Testis (tissue), 3 donors: ENCODE data around the gene C4orf54. TPM values are rescaled to one million over a fixed set of nuclear protein-coding genes. Genes with fewer than 3 reads are reported as not detected.

Source experiments
- DNase-seq: peaks from one replicate; pipeline ENCODE4 v3.0.0-alpha.2; 2019
- H3K27ac ChIP-seq, 2 donors: fragments of 200-600 bp; sonication (generic); one replicate each; pipeline ENCODE4 v1.5.1; 2019
- H3K27me3 ChIP-seq: fragments of 200-600 bp; sonication (generic); one replicate; pipeline ENCODE4 v1.5.1; 2019
- H3K36me3 ChIP-seq: fragments of 200-600 bp; sonication (generic); one replicate; pipeline ENCODE4 v1.5.1; 2017; ENCODE audit warnings: low read depth; ENCODE audit errors: missing control alignments
- H3K4me1 ChIP-seq: fragments of 200-600 bp; sonication (generic); one replicate; pipeline ENCODE4 v1.5.1; 2019
- H3K4me3 ChIP-seq, 2 donors: fragments of 200-600 bp; sonication (generic); one replicate each; pipeline ENCODE4 v1.5.1; 2017 to 2019
- H3K9me3 ChIP-seq: fragments of 200-600 bp; sonication (generic); one replicate; pipeline ENCODE4 v1.5.1; 2017
- CTCF ChIP-seq, 3 experiments: fragments of 450-650 bp in 2 of 3; fragments of 200-600 bp in 1 of 3; sonication (generic) in 1 of 3; IDR thresholded peaks; one replicate each; pipeline ENCODE4 v1.5.1; 2016 to 2019; ENCODE audit warnings: antibody characterized with exemption in 3 of 3, mild to moderate bottlenecking in 2 of 3, moderate library complexity in 1 of 3
- POLR2A ChIP-seq: fragments of 450-650 bp; IDR thresholded peaks from one replicate; pipeline ENCODE4 v1.6.1; 2017; ENCODE audit warnings: antibody characterized with exemption, mild to moderate bottlenecking, moderate library complexity
- WGBS, 2 donors: methylation state at CpG; one replicate each; pipeline ENCODE4 v1.1.5; 2018; 5-methylcytosine and 5-hydroxymethylcytosine counted together
- intact Hi-C: fragments of 100-400 bp; cut with DNase I; formaldehyde crosslinking; loops from one replicate; pipeline ENCODE4 v1.15.1; 2023; ENCODE audit warnings: low total_unique reads
- polyA plus RNA-seq: library from polyadenylated mRNA; stranded (reverse); fragments of 350-450 nt; fragmentation: Illumina TruSeq; extraction: RNeasy Lipid Tissue Mini Kit (QIAGEN cat#74804); gene quantifications from one replicate; pipeline ENCODE4 v1.2.3, GENCODE V29; 2014; ENCODE audit warnings: low read depth, low replicate concordance; ENCODE audit not compliant: insufficient read depth
- total RNA-seq, 2 donors: library from RNA; depleted of rRNA; stranded (reverse); fragments of >200 nt; gene quantifications; one replicate each; pipeline ENCODE4 v1.2.3, GENCODE V29; 2016

Gene C4orf54
- total and polyA plus RNA-seq, 3 donors from 2014 or later, result 0.39 to 0.81 (median 0.46) TPM

GRCh38 chr4:99651016-99651769, 6.4 kb downstream of the C4orf54 start:
- Histone ChIP-seq H3K27ac (no peak overlapping the region), H3K36me3 (no peaks in the 10 kb centered on the region), H3K9me3 (no peaks in the 10 kb centered on the region), H3K4me3 (peak overlapping the region; percentile 23 to 24), H3K4me1 (peaks cover 36% of the 10 kb centered on the region), H3K27me3 (no peaks in the 10 kb centered on the region)
- DNase-seq, result no peak
- 72 to 79% methylated on average over 7 to 18 of the region's 18 CpGs for WGBS, 2 donors
- intact Hi-C loops, result no loop called here
- TF ChIP-seq POLR2A, result no peak
- no peak for TF ChIP-seq CTCF (IDR thresholded peaks at IDR 0.05)

GRCh38 chr4:99649778-99650177, 7.8 kb downstream of the C4orf54 start:
- intact Hi-C loops, result no loop called here
- H3K27me3 ChIP-seq, result no peaks in the 10 kb centered on the region
- TF ChIP-seq CTCF (IDR thresholded peaks at IDR 0.05) (no peak), POLR2A (no peak)
- 75 to 88% methylated on average over 4 to 10 of the region's 10 CpGs for WGBS, 2 donors
- DNase-seq, result no peak
- peaks cover 50% of the 10 kb centered on the region for H3K4me1 ChIP-seq
- peak overlapping the region; percentile 61 to 82 for H3K27ac ChIP-seq
- no peak overlapping the region for H3K4me3 ChIP-seq
- H3K9me3 ChIP-seq, result no peaks in the 10 kb centered on the region
- H3K36me3 ChIP-seq, result no peaks in the 10 kb centered on the region

- Histone ChIP-seq H3K36me3 (no peaks in the 10 kb centered on the region), H3K27me3 (no peaks in the 10 kb centered on the region), H3K4me1 (peaks cover 53% of the 10 kb centered on the region), H3K4me3 (no peak overlapping the region), H3K27ac (peak overlapping the region; percentile 61 to 82), H3K9me3 (no peaks in the 10 kb centered on the region)
- TF ChIP-seq CTCF (IDR thresholded peaks at IDR 0.05) (no peak), POLR2A (no peak)
- DNase-seq, result no peak
- intact Hi-C loops, result no loop called here
- 84 to 86% methylated on average over 8 to 9 of the region's 9 CpGs for WGBS, 2 donors
Observed at GRCh38 chr4:99649208-99649607, 8.4 kb downstream of the C4orf54 start.

GRCh38 chr4:99648321-99648720, 9.3 kb downstream of the C4orf54 start:
- intact Hi-C loops, result no loop called here
- Histone ChIP-seq H3K27ac (peak overlapping the region; percentile 61 to 82), H3K4me3 (no peak overlapping the region), H3K4me1 (peaks cover 58% of the 10 kb centered on the region), H3K27me3 (no peaks in the 10 kb centered on the region), H3K36me3 (no peaks in the 10 kb centered on the region), H3K9me3 (no peaks in the 10 kb centered on the region)
- TF ChIP-seq POLR2A, result no peak
- no peak for TF ChIP-seq CTCF (IDR thresholded peaks at IDR 0.05)
- 20 to 23% methylated on average over 1 of the region's 1 CpG for WGBS, 2 donors
- DNase-seq, result peak; percentile 75

GRCh38 chr4:99647071-99647470, 10.6 kb downstream of the C4orf54 start:
- no peak for DNase-seq
- Histone ChIP-seq H3K27me3 (no peaks in the 10 kb centered on the region), H3K4me1 (peaks cover 69% of the 10 kb centered on the region), H3K27ac (peak overlapping the region in 1 of 2 donors; percentile 82), H3K36me3 (no peaks in the 10 kb centered on the region), H3K4me3 (no peak overlapping the region), H3K9me3 (no peaks in the 10 kb centered on the region)
- intact Hi-C loops, result no loop called here
- TF ChIP-seq POLR2A (no peak), CTCF (IDR thresholded peaks at IDR 0.05) (no peak)
- 64 to 73% methylated on average over 4 of the region's 4 CpGs for WGBS, 2 donors
